ENCODE data around the gene AHCYL2.
"Not testable (repeated sequence)": the region's sequence is repeated elsewhere in the genome, so short reads cannot be mapped to it uniquely, and the experiment has no call there.

The AHCYL2 gene

DNA sequence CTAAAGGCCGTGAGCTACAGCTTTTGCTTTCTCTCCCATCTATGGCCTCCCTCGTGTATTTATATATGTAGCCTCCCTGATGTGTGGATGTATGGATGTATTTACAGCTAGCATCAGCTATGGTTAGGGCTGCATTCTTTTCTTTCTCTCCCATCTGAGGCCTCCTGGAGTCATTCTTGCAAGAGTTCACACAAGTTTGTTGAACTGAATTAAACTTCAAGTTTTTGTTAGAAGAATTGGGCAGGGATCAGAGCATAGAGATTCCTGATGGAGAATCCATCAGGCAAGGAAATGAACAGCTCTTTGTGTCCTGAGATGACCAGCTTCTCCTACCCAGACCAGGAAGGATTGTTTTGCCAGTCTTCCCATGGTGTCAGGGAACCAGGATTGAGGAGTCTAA is 60.3 kb downstream of the AHCYL2 start:
- no peak for DNase-seq (ENCODE audit: low read depth in 2 of 2)

DNA sequence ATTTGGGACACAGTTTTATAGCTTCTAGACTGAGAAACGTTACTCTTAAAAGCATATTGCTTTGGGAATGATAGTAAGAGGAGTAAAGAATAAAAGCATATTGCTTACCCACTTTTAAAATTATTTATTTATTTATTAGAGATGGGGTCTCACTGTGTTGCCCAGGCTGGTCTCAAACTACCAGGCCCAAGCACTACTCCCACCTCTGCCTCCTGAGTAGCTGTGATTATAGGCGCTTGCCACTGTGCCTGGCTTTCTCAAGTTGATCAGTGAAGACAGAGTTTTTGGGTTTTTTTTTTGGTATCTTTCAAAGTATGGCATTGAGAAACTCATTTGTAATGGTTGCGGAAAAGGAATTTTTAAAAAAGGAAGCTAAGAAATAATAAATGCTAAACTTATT is 68.0 kb downstream of the AHCYL2 start:
- DNase-seq (ENCODE audit: low read depth in 2 of 2), result no peak

DNA sequence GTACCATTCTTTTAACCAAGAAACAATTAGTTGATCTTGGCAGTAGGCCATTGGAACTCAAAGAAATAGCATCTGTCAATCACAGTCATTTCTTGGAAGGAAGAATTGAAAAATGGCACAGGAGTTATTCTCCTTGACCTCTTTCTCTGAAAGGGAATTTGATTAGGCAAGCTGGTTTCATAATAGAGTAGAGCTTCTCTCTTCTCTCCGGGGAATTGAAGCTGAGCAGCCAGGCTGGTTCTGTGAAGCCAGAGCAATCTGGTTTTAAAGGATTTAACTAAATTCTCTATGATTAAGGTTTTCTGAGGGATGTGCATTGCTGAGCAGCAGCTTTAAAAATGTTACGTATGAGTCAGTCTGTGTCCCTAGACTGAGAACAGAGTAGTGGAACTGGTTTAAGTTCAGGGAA is 70.2 kb downstream of the AHCYL2 start:
- DNase-seq (ENCODE audit: low read depth in 2 of 2), result no peak

GRCh38 chr7:129298268-129298893 is 73.6 kb downstream of the AHCYL2 start:
- peak; percentile 18 to 26 for DNase-seq (ENCODE audit: low read depth in 2 of 2)

DNA sequence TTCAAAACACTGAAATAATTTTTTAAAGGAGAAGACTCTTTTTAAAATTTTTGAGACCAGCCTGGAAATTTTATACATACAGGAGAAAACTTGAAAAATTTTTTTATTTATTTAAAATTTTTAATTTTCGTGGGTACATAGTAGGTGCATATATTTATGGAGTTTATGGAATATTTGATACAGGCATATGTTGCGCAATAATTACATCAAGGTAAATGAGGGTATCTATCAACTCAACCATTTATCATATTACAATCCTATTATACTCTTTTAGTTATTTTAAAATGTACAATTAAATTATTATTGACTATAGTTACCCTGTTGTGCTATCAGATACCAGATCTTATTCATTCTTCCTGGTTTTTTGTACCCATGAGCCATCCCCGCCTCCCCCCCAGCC is 75.1 kb downstream of the AHCYL2 start:
- DNase-seq (ENCODE audit: low read depth in 2 of 2), result no peak

- not testable (repeated sequence) for DNase-seq (ENCODE audit: low read depth in 2 of 2)
Observed at GRCh38 chr7:129300299-129300698, 75.5 kb downstream of the AHCYL2 start.

DNA sequence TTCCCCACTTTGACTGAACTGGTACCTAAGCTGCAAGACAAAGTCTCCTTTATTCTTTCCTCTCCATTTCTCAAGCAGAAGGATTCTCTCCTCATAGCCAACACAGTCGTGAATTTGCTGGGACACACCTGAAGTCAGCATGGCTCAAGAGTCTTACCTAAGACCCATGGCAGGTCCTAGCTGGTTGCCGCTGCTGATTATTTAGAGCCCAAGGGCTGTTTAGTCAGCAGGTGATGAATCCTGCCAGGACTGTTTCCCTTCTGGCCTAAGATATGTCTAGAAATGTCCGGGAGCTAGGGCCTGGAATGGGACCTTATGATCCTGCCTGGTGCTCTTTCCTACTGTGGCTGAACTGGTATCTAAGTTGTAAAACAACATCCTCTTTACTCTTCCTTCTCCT is 82.8 kb downstream of the AHCYL2 start:
- no peak for DNase-seq (ENCODE audit: low read depth in 2 of 2)

DNA sequence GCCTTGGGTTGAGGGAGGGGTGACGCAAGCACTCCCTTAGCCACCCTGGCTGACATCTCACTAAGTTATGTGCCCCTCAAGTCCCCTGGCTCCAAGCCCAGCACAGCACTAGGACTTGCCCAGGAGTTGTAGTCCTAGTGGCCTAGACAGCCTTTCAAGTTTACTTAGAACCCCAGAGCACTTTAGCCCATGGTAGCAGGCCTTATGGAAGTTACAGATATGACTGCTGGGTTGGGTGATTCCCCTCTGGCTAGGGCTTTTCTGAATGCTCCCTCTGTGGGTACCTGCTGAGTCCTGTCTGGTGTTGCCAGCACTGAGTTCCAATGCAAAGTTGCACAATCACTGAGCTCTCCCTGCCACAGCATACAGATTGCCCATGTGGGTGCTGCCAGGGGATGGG is 83.2 kb downstream of the AHCYL2 start:
- no peak for DNase-seq (ENCODE audit: low read depth in 2 of 2)

DNA sequence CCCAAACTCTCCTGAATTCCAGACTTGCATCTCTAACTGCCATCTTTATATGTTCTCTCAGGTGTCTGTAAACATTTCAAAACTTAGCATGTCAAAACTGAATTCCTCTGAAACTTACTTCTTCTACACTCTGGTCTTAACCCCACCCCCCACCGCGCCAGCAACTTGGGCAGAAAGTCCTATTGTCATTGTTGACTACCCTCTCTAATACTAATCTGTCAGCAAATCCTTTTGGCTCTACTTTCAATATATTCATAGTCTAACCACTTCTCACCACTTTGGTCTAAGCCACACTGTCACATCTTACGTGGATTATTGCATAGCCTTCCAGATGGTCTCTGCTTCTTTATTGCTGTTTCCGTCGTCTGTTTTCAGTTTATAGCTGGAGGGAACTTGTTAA is 86.6 kb downstream of the AHCYL2 start:
- DNase-seq (ENCODE audit: low read depth in 2 of 2), result no peak

- no peak for DNase-seq (ENCODE audit: low read depth in 2 of 2)
Observed at GRCh38 chr7:129313282-129313681, 88.5 kb downstream of the AHCYL2 start.

GRCh38 chr7:129315960-129316359 is 91.1 kb downstream of the AHCYL2 start:
- no peak for DNase-seq (ENCODE audit: low read depth in 2 of 2)

DNA sequence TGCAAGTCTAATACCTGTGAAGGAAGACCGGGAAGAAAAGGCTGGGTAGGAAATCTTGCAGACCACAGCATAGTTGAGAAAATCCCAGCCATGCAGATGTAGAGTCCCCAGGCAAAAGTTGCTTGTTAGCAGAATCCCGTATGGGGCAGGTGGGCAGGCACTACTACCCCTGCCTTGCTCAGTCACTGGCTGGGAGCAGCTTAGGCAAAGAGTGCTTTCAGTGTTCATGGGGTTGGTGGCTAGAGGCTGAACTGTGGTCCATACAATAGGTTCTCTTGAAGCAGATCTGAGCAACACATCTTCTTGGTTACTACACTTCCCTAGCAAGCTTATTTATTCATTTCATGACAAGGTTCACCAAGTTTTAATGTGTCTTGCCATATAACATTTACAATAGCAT is 92.6 kb downstream of the AHCYL2 start:
- no peak for DNase-seq (ENCODE audit: low read depth in 2 of 2)

- DNase-seq (ENCODE audit: low read depth in 2 of 2), result no peak
Observed at GRCh38 chr7:129327076-129327475, 102.2 kb downstream of the AHCYL2 start.

- no peak for DNase-seq (ENCODE audit: low read depth in 2 of 2)
Observed at GRCh38 chr7:129332254-129333035, 107.6 kb downstream of the AHCYL2 start.

DNA sequence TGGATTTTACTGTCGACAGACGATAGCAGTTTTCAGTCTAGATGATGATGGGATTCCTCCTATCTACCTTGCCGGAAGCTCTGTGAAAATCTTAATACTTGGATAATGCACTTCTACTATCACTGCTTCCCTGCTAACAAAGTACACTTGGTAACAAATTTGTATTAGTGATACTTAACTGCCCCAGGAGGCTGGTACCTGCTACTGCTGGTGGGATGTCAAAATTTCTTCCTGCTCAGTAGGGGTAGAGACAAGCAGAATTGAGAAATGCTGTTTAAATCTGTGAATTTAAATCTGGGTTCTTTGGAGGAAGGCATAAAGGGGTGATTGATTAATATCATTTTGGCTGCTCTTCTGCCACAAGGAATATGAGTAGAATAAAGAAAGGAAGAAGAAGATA is 109.6 kb downstream of the AHCYL2 start:
- no peak for DNase-seq (ENCODE audit: low read depth in 2 of 2)

DNA sequence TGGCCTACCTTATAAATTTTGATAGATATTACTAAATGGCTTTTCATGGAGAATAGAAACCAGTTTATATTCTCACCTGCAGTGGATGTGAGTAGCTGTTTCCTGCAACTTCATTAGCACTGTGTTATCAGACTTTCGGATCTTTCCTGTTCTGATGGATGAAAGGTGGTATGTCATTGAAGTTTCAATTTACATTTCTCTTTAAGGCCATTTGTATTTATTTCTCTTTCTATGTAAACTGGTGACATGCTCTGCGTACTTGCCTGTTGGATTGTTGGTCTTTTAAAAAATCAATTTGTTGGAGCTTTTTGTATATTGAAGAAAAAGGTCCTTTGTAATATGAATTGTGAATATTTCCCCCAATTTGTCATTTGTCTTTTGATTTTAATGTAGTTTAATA is 113.6 kb downstream of the AHCYL2 start:
- DNase-seq (ENCODE audit: low read depth in 2 of 2), result no peak

DNA sequence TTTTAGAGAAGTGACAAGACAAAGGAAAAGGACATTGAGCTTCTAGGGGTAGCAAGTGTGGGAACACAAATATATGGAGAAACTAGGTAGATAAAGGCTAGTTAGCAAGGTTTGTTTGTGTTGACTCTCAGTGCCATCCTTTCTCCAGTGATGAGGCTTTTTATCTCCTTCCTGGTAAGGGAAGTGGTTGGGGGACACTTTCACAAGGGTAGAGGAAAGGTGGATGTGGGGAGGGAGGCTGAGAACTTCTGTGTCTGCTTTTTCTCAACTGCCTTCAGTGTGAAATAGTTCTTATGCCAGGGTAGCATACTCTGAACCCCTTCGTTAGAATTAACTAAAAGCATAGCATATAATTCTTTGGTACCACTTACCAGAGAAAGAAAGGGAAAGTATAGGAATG is 116.4 kb downstream of the AHCYL2 start:
- no peak for DNase-seq (ENCODE audit: low read depth in 2 of 2)

DNA sequence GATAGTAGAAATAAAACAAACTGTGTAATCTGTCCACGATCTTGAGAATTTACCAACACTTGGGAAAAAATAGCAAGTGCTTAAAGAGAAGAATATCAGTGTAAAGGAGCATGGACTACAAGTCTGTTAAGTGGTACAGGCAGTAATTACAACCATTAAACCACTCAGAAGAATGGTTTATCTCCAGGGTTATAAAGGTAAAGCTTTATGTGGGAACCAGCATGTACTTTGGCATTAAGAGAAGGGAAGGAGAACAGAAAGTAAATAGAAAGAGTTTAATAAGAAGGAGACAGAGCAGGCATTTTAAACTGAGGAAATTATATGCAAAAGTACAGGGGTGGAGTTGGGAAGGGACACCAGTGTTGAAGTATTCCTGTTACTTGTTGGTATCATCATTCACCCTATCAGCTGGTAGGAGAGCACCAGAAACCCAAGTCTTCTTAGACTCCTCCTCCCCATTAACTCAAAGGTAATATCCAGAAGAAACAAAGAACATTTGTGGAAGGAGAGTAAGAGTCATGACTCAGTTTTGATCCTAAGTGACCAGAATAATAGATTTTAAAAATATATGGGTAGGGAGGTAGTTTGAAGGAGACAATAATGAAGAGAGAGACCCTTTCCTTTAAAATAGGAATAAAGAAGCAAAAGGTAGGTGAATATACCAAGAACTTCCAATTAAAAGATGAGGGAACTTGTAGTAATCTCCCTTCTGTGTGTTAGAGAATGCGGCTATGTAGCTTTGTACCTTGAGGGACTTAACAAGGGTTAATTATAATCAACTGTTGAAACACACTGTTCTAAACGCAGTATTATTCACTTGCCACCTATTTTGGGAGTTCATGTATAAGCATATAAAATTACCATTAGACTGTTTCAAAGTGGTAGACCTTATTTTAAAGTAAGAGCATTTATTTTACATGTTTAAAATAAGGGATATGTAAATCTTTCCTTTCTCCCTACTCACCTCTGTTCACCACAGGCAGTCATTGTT is 117.3 kb downstream of the AHCYL2 start:
- no peak for DNase-seq (ENCODE audit: low read depth in 2 of 2)

DNA sequence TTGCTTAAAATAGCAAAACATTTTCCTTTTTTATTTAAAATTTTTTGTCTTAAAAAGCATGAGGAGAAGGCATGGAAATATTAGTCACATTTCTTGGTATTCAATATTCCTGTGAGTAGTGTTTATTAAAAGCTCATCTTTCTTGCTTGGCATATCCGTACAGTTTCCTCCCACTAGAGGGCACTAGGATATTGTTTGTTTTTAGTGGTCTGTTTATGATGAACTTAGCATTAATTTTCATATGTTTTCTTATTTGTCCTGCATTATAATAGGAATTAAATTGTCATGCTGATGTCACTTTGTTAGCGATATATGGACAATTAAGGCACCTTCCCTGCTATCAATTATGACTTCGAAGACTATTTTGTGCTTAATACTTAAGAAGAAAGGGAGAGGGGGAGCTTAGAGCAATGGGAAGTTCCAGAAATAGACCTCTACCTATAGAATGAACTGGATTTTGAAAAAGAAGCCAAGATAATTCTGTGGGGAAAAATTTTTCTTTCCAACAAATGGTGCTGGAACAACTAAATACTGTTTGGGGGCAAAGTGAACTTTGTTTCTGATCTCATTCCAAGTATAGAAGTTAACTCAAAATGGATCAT is 118.4 kb downstream of the AHCYL2 start:
- no peak for DNase-seq (ENCODE audit: low read depth in 2 of 2)

- DNase-seq (ENCODE audit: low read depth in 2 of 2), result no peak
Observed at GRCh38 chr7:129347330-129347729, 122.5 kb downstream of the AHCYL2 start.

- no peak for DNase-seq (ENCODE audit: low read depth in 2 of 2)
Observed at GRCh38 chr7:129348023-129348740, 123.4 kb downstream of the AHCYL2 start.

Measured in activated CD4-positive, alpha-beta T cell treated with anti-CD3 and anti-CD28 coated beads for 24 hours (primary cell).